ENCODE results near the gene ETFA. TPM values are rescaled to one million over a fixed set of nuclear protein-coding genes. Genes with fewer than 3 reads are reported as not detected.

ETFA gene
- total and polyA plus RNA-seq, 10 of the 15 experiments (the other 5 are each of a cell fraction or from before 2014, with no cell fraction given): 114 to 331 (median 152) TPM

GRCh38 chr15:76190751-76191538 lies 120.3 kb downstream of the ETFA start:
- Histone ChIP-seq H2AFZ (ENCODE audit: control insufficient read depth, low read depth, low read length) (peak overlapping the region; percentile 69), H3K4me3 (peak overlapping the region; percentile 23; the same call in 1 of the 2 replicates), H3K9me3 (replicated peaks; ENCODE audit: control insufficient read depth, insufficient read depth, low read length) (no peaks in the 10 kb centered on the region; the same call in 2 of the 3 replicates), H3K4me1 (ENCODE audit: control insufficient read depth, insufficient read depth, low read length) (peaks cover 14% of the 10 kb centered on the region), H3K36me3 (ENCODE audit: control insufficient read depth in 2 of 2, insufficient read depth in 2 of 2, low read length in 1 of 2) (no peaks in the 10 kb centered on the region), H3K9ac (ENCODE audit: control insufficient read depth, insufficient read depth, low read length) (peak overlapping the region; percentile 52), H4K20me1 (ENCODE audit: control insufficient read depth, insufficient read depth) (no peaks in the 10 kb centered on the region), H3K79me2 (ENCODE audit: control insufficient read depth, insufficient read depth, low read length) (no peaks in the 10 kb centered on the region), H3K27me3 (replicated peaks in 1 of 2; ENCODE audit: control insufficient read depth in 2 of 2, insufficient read depth in 2 of 2, low read length in 1 of 2) (0 out of 4 replicates have a peak, but pooled peaks cover 0 to 1% of the 10 kb centered on the region in 2 experiments), H3K27ac (ENCODE audit: control insufficient read depth, insufficient read depth) (peak overlapping the region; percentile 60), H3K4me2 (ENCODE audit: control insufficient read depth, insufficient read depth) (peak overlapping the region; percentile 80)
- no TSS peak for BruUV-seq (replicated peaks)
- SMC1A ChIA-PET (ENCODE audit: uncharacterized antibody, unreplicated experiment): interaction anchor here (0.7 to 1.6 kb wide), 9 partner anchors 9 to 677 kb away, joined by 3 to 5 read pairs (median 4); no protein-coding TSS in a partner anchor
- intact Hi-C loops (cut with micrococcal nuclease; ENCODE audit: unreplicated experiment) (loop anchor here (1.0 to 5.0 kb wide), 4 partner anchors 96 to 675 kb away; partner anchors contain the start of gene ISL2), in situ Hi-C loops (cut with MboI) (no loop called here)
- ATAC-seq (peak; percentile 98), FAIRE-seq (peak; percentile 83), DNase-seq (ENCODE audit: low read depth, low spot score) (peak; percentile 43)
- POLR2A ChIA-PET: no interaction called here
- CTCF ChIA-PET: interaction anchor here (0.6 to 3.5 kb wide), 25 partner anchors 8 to 758 kb away, joined by 3 to 18 read pairs (median 3); no protein-coding TSS in a partner anchor
- RAD21 ChIA-PET (ENCODE audit: unreplicated experiment): interaction anchor here (0.6 to 1.3 kb wide), 8 partner anchors 28 to 659 kb away, joined by 3 to 4 read pairs (median 3); no protein-coding TSS in a partner anchor
- WGBS (ENCODE audit: insufficient coverage, insufficient replicate concordance, low lambda C conversion rate, missing lambda C conversion rate): 2% methylated on average over 34 of the region's 34 CpGs
- TF ChIP-seq, protein P1, sequence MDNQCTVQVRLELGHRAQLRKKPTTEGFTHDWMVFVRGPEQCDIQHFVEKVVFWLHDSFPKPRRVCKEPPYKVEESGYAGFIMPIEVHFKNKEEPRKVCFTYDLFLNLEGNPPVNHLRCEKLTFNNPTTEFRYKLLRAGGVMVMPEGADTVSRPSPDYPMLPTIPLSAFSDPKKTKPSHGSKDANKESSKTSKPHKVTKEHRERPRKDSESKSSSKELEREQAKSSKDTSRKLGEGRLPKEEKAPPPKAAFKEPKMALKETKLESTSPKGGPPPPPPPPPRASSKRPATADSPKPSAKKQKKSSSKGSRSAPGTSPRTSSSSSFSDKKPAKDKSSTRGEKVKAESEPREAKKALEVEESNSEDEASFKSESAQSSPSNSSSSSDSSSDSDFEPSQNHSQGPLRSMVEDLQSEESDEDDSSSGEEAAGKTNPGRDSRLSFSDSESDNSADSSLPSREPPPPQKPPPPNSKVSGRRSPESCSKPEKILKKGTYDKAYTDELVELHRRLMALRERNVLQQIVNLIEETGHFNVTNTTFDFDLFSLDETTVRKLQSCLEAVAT (IDR thresholded peaks at IDR 0.05): no peak
- TF ChIP-seq NR2C1 (IDR thresholded peaks at IDR 0.05) (no peak), BACH1 (IDR thresholded peaks at IDR 0.05; ENCODE audit: borderline replicate concordance) (no peak), PAX8 (IDR thresholded peaks at IDR 0.05) (no peak), BCL3 (IDR thresholded peaks at IDR 0.05; ENCODE audit: borderline replicate concordance, insufficient read depth, low read depth, low read length, poor library complexity, severe bottlenecking) (no peak), IKZF2 (IDR thresholded peaks at IDR 0.05) (no peak; a peak in 1 of 4 replicates), CREB1 (IDR thresholded peaks at IDR 0.05; ENCODE audit: low read depth) (no peak), MEF2A (IDR thresholded peaks at IDR 0.05; ENCODE audit: insufficient read depth, low read depth, low read length) (no peak), WRNIP1 (IDR thresholded peaks at IDR 0.05; ENCODE audit: borderline replicate concordance, low read depth, low read length) (no peak), TCF12 (IDR thresholded peaks at IDR 0.05; ENCODE audit: low read depth, low read length) (0 out of 2 replicates have a peak, but pooled peaks have one; percentile 16), CREM (IDR thresholded peaks at IDR 0.05; ENCODE audit: low read depth) (no peak)
- TF ChIP-seq, protein P2, sequence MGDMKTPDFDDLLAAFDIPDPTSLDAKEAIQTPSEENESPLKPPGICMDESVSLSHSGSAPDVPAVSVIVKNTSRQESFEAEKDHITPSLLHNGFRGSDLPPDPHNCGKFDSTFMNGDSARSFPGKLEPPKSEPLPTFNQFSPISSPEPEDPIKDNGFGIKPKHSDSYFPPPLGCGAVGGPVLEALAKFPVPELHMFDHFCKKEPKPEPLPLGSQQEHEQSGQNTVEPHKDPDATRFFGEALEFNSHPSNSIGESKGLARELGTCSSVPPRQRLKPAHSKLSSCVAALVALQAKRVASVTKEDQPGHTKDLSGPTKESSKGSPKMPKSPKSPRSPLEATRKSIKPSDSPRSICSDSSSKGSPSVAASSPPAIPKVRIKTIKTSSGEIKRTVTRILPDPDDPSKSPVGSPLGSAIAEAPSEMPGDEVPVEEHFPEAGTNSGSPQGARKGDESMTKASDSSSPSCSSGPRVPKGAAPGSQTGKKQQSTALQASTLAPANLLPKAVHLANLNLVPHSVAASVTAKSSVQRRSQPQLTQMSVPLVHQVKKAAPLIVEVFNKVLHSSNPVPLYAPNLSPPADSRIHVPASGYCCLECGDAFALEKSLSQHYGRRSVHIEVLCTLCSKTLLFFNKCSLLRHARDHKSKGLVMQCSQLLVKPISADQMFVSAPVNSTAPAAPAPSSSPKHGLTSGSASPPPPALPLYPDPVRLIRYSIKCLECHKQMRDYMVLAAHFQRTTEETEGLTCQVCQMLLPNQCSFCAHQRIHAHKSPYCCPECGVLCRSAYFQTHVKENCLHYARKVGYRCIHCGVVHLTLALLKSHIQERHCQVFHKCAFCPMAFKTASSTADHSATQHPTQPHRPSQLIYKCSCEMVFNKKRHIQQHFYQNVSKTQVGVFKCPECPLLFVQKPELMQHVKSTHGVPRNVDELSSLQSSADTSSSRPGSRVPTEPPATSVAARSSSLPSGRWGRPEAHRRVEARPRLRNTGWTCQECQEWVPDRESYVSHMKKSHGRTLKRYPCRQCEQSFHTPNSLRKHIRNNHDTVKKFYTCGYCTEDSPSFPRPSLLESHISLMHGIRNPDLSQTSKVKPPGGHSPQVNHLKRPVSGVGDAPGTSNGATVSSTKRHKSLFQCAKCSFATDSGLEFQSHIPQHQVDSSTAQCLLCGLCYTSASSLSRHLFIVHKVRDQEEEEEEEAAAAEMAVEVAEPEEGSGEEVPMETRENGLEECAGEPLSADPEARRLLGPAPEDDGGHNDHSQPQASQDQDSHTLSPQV (IDR thresholded peaks at IDR 0.05): no peak
- TF ChIP-seq, protein P3, sequence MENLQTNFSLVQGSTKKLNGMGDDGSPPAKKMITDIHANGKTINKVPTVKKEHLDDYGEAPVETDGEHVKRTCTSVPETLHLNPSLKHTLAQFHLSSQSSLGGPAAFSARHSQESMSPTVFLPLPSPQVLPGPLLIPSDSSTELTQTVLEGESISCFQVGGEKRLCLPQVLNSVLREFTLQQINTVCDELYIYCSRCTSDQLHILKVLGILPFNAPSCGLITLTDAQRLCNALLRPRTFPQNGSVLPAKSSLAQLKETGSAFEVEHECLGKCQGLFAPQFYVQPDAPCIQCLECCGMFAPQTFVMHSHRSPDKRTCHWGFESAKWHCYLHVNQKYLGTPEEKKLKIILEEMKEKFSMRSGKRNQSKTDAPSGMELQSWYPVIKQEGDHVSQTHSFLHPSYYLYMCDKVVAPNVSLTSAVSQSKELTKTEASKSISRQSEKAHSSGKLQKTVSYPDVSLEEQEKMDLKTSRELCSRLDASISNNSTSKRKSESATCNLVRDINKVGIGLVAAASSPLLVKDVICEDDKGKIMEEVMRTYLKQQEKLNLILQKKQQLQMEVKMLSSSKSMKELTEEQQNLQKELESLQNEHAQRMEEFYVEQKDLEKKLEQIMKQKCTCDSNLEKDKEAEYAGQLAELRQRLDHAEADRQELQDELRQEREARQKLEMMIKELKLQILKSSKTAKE (IDR thresholded peaks at IDR 0.05; ENCODE audit: low read depth, poor library complexity, severe bottlenecking): no peak

Measured in GM12878 (cell line).